Heart left ventricle (tissue), 13 donors: ENCODE results near the gene RBAK.

Source experiments
- CTCF ChIP-seq, 12 donors: fragments of 200-600 bp; sonication (generic) in 4 of 12; IDR thresholded peaks; one replicate each; pipeline versions ENCODE4 v1.5.0 to v1.8.0; 2018 to 2022; ENCODE audit warnings: antibody characterized with exemption in 12 of 12, mild to moderate bottlenecking in 5 of 12
- POLR2A ChIP-seq, 2 donors: fragments of 450-650 bp; IDR thresholded peaks; one replicate each; pipeline ENCODE4 v1.6.1; 2017; ENCODE audit warnings: antibody characterized with exemption in 2 of 2, mild to moderate bottlenecking in 2 of 2, moderate library complexity in 2 of 2
- donor health status: ischemic (EF 13 %, LVEDD 7.1; RV severe dilation, severe dysfunction).
- donor health status: DM: no; HTN: yes; CAD: no.
- donor health status: DM: no; HTN: no; CAD: no.
- donor health status: ischemic (EF 25% LVEDD 6.9; RV normal size, moderate dysfunction).
- donor health status: ischemic (EF 25% LVEDD 5.7; RV mildly dilated, moderate dysfunction).
- donor health status: ischemic (EF 35%, LVEDD 5.7; RV mildly dilated, moderate dysfunction).
- donor health status: nonischemic (EF 11% LVEDD 7.7; RV severe dilation, severe dysfunction).
- donor health status: DM: yes; HTN: yes; CAD: no.
- donor health status: PGD.
- donor health status: ischemic (EF 29% LVEDD 5.4; RV normal size, mild dysfunction).
- donor health status: nonischemic (EF 23%, LVEDD 6.1; RV moderate dilation, normal function).

GRCh38 chr7:5020098-5020497 is 25.6 kb upstream of the RBAK start:
- TF ChIP-seq POLR2A (IDR thresholded peaks at IDR 0.05) (no peak), CTCF (IDR thresholded peaks at IDR 0.05) (no peak)
